Upper lobe of right lung (tissue), 1 donor: ENCODE measurements around the gene HSD17B14. TPM values are rescaled to one million over a fixed set of nuclear protein-coding genes. Genes with fewer than 3 reads are reported as not detected.
A peak's percentile ranks its signal among the peaks of the same experiment; 100 is the strongest.
"Not testable (repeated sequence)": the region's sequence is repeated elsewhere in the genome, so short reads cannot be mapped to it uniquely, and the experiment has no call there.

ENCODE experiments used
- ATAC-seq: fragments of 200-7000 bp; cut with Tn5 transposase; one replicate; pipeline ENCODE4 v1.9.1; 2020; ENCODE audit warnings: mild to moderate bottlenecking, moderate library complexity
- DNase-seq: peaks from one replicate; pipeline ENCODE4 v3.0.0-alpha.2; 2020
- H3K27ac ChIP-seq: fragments of 200-600 bp; one replicate; pipeline ENCODE4 v1.8.0; 2022
- H3K27me3 ChIP-seq: fragments of 200-600 bp; one replicate; pipeline ENCODE4 v1.8.0; 2022; ENCODE audit warnings: mild to moderate bottlenecking
- H3K36me3 ChIP-seq: fragments of 200-600 bp; one replicate; pipeline ENCODE4 v1.8.0; 2022
- H3K4me1 ChIP-seq: fragments of 200-600 bp; one replicate; pipeline ENCODE4 v1.8.0; 2022
- H3K4me3 ChIP-seq: fragments of 200-600 bp; one replicate; pipeline ENCODE4 v1.8.0; 2022; ENCODE audit warnings: mild to moderate bottlenecking
- H3K9me3 ChIP-seq: fragments of 200-600 bp; one replicate; pipeline ENCODE4 v1.8.0; 2022
- intact Hi-C: fragments of 100-400 bp; cut with DNase I; formaldehyde crosslinking; loops from one replicate; pipeline ENCODE4 v1.11.0; 2022
- total RNA-seq: library from RNA; stranded (reverse); fragmentation: NEBNext Ultra II Directional; extraction: Animal tissue kit (Norgen Biotek cat#: 25700); gene quantifications from one replicate; pipeline ENCODE4 v1.2.1, GENCODE V29; 2021
- TF ChIP-seq, protein P1 (sequence below): fragments of 200-600 bp; IDR thresholded peaks from one replicate; pipeline ENCODE4 v1.8.0; 2022; ENCODE audit warnings: antibody characterized with exemption
- donor health status: DM: no; HTN: yes; CAD: no; lungs with severe emphysema.

The HSD17B14 gene
- total RNA-seq, 1 donor from 2014 or later: 23.5 TPM

DNA sequence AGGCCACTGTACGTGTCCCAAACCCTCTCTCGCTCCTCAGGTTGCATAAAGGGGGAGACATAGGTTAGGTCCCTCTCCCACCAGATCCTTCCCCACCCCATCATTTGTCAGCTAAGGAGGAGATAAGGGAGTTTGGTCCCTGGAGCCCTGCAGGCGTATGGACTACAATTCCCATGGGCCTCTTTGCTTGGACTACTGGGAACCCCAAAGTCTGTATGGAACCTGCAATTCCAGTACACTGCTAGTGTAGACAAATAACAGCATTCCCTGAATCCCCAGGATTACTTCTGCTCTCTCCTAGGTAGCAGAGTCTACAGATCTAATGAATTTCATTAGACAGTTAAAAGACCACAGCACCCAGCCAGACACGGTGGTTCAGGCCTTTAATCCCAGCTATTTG lies 16.0 kb upstream of the HSD17B14 start:
- no peaks in the 10 kb centered on the region for H3K4me1 ChIP-seq
- TF ChIP-seq, protein P1, sequence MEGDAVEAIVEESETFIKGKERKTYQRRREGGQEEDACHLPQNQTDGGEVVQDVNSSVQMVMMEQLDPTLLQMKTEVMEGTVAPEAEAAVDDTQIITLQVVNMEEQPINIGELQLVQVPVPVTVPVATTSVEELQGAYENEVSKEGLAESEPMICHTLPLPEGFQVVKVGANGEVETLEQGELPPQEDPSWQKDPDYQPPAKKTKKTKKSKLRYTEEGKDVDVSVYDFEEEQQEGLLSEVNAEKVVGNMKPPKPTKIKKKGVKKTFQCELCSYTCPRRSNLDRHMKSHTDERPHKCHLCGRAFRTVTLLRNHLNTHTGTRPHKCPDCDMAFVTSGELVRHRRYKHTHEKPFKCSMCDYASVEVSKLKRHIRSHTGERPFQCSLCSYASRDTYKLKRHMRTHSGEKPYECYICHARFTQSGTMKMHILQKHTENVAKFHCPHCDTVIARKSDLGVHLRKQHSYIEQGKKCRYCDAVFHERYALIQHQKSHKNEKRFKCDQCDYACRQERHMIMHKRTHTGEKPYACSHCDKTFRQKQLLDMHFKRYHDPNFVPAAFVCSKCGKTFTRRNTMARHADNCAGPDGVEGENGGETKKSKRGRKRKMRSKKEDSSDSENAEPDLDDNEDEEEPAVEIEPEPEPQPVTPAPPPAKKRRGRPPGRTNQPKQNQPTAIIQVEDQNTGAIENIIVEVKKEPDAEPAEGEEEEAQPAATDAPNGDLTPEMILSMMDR: no peak
- no peak for DNase-seq
- intact Hi-C loops: no loop called here
- no peaks in the 10 kb centered on the region for H3K36me3 ChIP-seq
- no peak overlapping the region for H3K4me3 ChIP-seq
- no peaks in the 10 kb centered on the region for H3K9me3 ChIP-seq
- H3K27me3 ChIP-seq: no peaks in the 10 kb centered on the region
- ATAC-seq: no peak
- H3K27ac ChIP-seq: no peak overlapping the region

DNA sequence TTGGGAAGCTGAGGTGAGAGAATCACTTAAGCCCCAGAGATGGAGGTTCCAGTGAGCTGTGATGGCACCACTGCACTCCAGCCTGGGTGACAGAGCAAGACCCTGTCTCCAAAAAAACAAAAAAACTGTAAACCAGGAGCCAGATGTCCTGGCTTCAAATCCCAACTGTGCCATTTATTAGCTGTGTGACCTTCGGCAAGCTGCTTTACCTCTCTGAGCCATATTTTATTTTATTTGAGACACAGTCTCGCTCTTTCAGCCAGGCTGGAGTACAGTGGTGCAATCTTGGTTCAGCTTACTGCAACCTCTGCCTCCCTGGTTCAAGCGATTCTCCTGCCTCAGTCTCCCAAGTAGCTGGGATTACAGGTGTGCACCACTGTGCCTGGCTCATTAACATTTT lies 10.4 kb upstream of the HSD17B14 start:
- ATAC-seq, intact Hi-C loops, DNase-seq, H3K27me3 ChIP-seq, H3K36me3 ChIP-seq, H3K9me3 ChIP-seq, H3K4me1 ChIP-seq, H3K4me3 ChIP-seq, H3K27ac ChIP-seq: not testable (repeated sequence)

DNA sequence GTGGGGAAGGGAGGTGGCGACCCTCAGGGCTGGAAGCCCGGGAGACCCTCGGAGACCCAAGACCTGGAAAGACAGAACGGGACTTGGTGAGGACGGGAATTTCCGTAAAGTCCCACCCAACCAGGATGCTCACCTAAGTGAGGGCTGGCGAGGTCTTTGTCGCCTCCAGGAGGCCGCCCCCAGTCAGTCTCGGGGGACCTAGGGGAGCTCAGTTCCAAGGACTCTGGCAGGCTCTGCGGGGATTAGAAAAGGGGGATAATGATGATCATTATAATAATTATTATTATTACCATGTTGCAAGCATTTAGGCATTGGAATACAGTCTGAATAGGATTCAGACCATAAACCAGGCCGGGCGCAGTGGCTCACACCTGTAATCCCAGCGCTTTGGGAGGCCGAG lies 9.1 kb upstream of the HSD17B14 start:
- H3K4me3 ChIP-seq: no peak overlapping the region
- intact Hi-C loops: no loop called here
- H3K36me3 ChIP-seq: peaks cover 5% of the 10 kb centered on the region
- no peaks in the 10 kb centered on the region for H3K4me1 ChIP-seq
- TF ChIP-seq, protein P1: no peak
- DNase-seq (no peak), ATAC-seq (no peak)
- no peaks in the 10 kb centered on the region for H3K27me3 ChIP-seq
- H3K9me3 ChIP-seq: no peaks in the 10 kb centered on the region
- H3K27ac ChIP-seq: no peak overlapping the region

DNA sequence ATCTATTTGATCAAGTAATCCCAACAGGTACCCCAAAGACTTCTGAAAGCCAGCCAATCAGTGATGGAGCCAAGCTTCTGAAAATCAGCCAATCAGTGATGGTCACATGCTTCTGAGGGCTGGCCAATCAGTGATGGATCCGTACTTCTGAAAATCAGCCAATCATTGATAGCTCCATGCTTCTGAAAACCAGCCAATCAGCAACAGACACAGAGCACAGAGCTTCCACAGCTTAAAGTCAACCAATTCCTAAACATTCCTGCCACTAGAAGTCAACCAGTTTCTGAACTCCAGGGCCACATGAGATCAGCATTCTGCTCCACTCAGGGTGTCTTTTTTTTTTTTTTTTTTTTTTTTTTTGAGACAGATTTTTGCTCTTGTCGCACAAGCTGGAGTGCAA lies 8.2 kb upstream of the HSD17B14 start:
- no peaks in the 10 kb centered on the region for H3K27me3 ChIP-seq
- ATAC-seq (no peak), DNase-seq (no peak)
- no peak overlapping the region for H3K27ac ChIP-seq
- H3K9me3 ChIP-seq: no peaks in the 10 kb centered on the region
- intact Hi-C loops: no loop called here
- H3K4me3 ChIP-seq: no peak overlapping the region
- no peaks in the 10 kb centered on the region for H3K4me1 ChIP-seq
- peaks cover 5% of the 10 kb centered on the region for H3K36me3 ChIP-seq
- TF ChIP-seq, protein P1: no peak

DNA sequence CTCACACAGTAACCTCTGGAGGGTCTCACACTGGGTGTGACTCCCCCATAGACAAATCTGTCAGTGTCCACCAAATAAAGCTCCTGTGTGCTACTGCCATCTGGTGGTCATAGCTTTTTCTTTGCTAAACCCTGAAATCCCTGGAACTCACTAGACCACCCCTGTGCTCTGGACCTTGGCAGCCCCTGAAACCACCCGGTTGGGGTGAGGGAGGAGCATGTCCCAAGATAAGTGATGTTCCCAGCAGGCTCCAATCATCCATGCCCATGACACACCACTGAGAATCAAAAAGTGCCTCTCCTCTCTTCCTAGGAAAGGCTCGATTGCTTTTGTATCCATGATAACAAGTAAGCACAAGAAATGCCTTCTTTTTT lies 6.5 kb upstream of the HSD17B14 start:
- Histone ChIP-seq H3K4me1 (no peaks in the 10 kb centered on the region), H3K9me3 (no peaks in the 10 kb centered on the region), H3K4me3 (no peak overlapping the region), H3K27me3 (no peaks in the 10 kb centered on the region), H3K36me3 (peaks cover 5% of the 10 kb centered on the region), H3K27ac (peak overlapping the region; percentile 58)
- TF ChIP-seq, protein P1: peak; percentile 81
- ATAC-seq (peak; percentile 80), DNase-seq (no peak)
- intact Hi-C loops: no loop called here

DNA sequence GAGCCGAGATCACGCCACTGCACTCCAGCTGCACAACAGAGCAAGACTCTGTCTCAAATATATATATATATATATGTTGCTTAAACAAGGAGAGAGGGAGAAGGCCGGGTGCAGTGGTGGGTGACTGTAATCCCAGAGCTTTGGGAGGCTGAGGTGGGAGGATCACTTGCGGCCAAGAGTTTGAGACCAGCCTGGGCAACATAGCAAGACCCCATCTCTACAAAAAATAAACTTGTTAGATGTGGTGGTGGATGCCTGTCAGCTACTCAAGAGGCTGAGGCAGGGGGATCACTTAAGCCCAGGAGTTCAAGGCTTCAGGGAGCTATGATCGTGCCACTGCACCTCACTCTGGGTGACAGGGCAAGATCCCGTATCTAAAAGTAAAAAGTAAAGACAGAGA lies 5.3 kb upstream of the HSD17B14 start:
- no peak for DNase-seq
- Histone ChIP-seq H3K9me3 (no peaks in the 10 kb centered on the region), H3K27me3 (no peaks in the 10 kb centered on the region), H3K4me3 (no peak overlapping the region), H3K4me1 (no peaks in the 10 kb centered on the region), H3K36me3 (peaks cover 5% of the 10 kb centered on the region), H3K27ac (no peak overlapping the region)
- intact Hi-C loops: no loop called here
- TF ChIP-seq, protein P1: no peak
- no peak for ATAC-seq
